Measurements from ENCODE around the gene VTN. TPM values are rescaled to one million over a fixed set of nuclear protein-coding genes. Genes with fewer than 3 reads are reported as not detected.

Gene VTN, protein sequence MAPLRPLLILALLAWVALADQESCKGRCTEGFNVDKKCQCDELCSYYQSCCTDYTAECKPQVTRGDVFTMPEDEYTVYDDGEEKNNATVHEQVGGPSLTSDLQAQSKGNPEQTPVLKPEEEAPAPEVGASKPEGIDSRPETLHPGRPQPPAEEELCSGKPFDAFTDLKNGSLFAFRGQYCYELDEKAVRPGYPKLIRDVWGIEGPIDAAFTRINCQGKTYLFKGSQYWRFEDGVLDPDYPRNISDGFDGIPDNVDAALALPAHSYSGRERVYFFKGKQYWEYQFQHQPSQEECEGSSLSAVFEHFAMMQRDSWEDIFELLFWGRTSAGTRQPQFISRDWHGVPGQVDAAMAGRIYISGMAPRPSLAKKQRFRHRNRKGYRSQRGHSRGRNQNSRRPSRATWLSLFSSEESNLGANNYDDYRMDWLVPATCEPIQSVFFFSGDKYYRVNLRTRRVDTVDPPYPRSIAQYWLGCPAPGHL
- total RNA-seq (1 to 10 TPM in 1 of 2 donors, under 1 TPM in 1; 0.50 to 1.6 TPM), polyA plus RNA-seq (ENCODE audit: insufficient read length in 6 of 6) (1 to 10 TPM in 2 of 6 donors, under 1 TPM in 4; 0.42 to 2.2 (median 0.94) TPM)
- long read RNA-seq, donor 1, result 0 reads
- long read RNA-seq, donor 2, result 0 reads
- long read RNA-seq, donor 3, result 0 reads
- long read RNA-seq, donor 4, partial matches to known transcripts, result 1 of 4 reads
- long read RNA-seq, donor 4, other reads (novel, unspliced or antisense), result 0 of 4 reads
- long read RNA-seq, donor 5, partial matches to known transcripts, result 0 of 1 reads
- long read RNA-seq, donor 5, other reads (novel, unspliced or antisense), result 0 of 1 reads
- long read RNA-seq, donor 6, partial matches to known transcripts, result 0 of 1 reads
- long read RNA-seq, donor 6, other reads (novel, unspliced or antisense), result 0 of 1 reads
- long read RNA-seq, donor 7, result 0 reads
- long read RNA-seq, donor 8, result 0 reads
- long read RNA-seq, donor 9, result 0 reads
- long read RNA-seq, donor 10, transcript VTN-201 (8 exons, 2,149 nt), result major isoform, 8 of 8 reads
- long read RNA-seq, donor 10, partial matches to known transcripts, result 0 of 8 reads
- long read RNA-seq, donor 10, other reads (novel, unspliced or antisense), result 0 of 8 reads
- long read RNA-seq, donor 11, result 0 reads
- long read RNA-seq, donor 12, partial matches to known transcripts, result 32 of 51 reads
- long read RNA-seq, donor 12, other reads (novel, unspliced or antisense), result 18 of 51 reads

DNA sequence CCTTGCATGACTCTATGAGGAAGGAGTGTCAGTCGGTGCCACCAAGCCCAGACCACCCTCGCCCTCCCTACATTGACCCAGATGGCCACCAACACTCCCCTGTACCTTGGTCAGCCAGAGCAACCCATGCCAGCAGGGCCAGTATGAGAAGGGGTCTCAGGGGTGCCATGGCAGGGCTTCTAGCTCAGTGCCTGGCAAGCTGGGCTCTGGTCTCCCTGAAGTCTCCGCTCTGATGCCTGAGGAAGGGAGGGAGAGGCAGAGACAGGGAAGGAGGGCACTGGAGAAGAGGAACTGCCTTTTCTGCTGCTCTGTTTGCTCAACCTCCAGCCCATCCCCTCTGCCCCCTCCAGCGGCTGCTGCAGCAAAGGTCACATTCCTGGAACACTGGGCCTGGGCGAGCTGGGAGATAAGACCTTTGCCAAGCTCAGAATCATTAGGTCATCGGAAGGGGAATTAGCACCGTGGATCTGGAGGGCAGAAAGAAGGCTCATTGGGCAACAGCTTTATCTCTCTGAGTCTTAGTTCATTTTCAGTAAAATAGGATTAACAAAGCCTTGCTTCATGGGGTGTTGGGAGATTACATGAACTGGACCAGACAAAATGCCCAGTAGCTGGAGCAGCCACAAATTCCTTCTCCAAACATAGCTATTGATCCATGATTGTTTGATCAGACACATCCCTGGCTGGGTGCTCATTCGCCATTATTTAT is at the start of gene VTN:
Gene VTN, minus strand, starts transcription at position 273 of the 709 bp plus-strand sequence. Its CDS starts 104 bp downstream, at position 169.
- Histone ChIP-seq H3K4me1 (peaks cover 7 to 32% of the 10 kb centered on the region in 2 donors), H3K27ac (peak within 1 kb of the TSS; percentile 37 to 58), H3K9me3 (no peaks in the 10 kb centered on the region), H3K36me3 (peaks cover 0 to 1% of the 10 kb centered on the region in 2 donors), H3K4me3 (peak within 1 kb of the TSS; percentile 21 to 49), H3K27me3 (peaks cover 0 to 37% of the 10 kb centered on the region in 2 donors)
- DNase-seq, result no peak
- TF ChIP-seq, protein P1, sequence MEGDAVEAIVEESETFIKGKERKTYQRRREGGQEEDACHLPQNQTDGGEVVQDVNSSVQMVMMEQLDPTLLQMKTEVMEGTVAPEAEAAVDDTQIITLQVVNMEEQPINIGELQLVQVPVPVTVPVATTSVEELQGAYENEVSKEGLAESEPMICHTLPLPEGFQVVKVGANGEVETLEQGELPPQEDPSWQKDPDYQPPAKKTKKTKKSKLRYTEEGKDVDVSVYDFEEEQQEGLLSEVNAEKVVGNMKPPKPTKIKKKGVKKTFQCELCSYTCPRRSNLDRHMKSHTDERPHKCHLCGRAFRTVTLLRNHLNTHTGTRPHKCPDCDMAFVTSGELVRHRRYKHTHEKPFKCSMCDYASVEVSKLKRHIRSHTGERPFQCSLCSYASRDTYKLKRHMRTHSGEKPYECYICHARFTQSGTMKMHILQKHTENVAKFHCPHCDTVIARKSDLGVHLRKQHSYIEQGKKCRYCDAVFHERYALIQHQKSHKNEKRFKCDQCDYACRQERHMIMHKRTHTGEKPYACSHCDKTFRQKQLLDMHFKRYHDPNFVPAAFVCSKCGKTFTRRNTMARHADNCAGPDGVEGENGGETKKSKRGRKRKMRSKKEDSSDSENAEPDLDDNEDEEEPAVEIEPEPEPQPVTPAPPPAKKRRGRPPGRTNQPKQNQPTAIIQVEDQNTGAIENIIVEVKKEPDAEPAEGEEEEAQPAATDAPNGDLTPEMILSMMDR (IDR thresholded peaks at IDR 0.05), result no peak
- ATAC-seq, result peak; percentile 30
- intact Hi-C loops (cut with DNase I), result no loop called here

DNA sequence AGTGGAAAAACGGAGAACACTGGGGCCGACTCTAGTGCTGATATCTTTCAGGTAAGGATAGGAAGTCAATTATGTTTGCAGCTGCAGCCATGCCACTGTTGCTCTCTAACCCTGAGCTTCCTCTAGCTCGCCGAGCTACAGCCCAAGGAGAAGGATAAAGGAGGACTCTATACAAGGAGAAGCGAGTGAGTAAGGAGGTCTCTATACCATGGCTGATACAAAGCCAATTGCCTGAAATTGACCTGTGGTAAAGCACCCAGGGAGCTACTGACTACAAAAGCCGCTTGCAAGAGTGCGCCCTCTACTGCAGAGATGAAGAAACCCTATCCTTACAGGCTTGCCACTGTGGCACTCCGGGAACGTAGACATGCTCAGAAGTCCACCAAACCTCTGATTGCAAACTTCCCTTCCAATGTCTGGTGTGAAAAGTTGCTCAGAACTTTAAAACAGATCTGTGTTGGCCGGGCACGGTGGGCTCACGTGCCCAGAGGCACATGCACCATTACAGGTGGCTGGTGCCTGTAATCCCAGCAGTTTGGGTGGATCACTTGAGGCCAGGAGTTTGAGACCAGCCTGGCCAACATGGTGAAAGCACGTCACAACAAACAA is 46.7 kb upstream of the VTN start:
- no peak overlapping the region for H3K27ac ChIP-seq
- no peaks in the 10 kb centered on the region for H3K36me3 ChIP-seq
- H3K27me3 ChIP-seq, result no peaks in the 10 kb centered on the region
- ATAC-seq (peak; percentile 94), DNase-seq (peak in 2 of 4 donors; percentile 33 to 53)
- H3K4me3 ChIP-seq, result no peak overlapping the region
- intact Hi-C loops (cut with DNase I), result no loop called here
- H3K4me1 ChIP-seq, result peaks cover 0 to 6% of the 10 kb centered on the region in 2 donors
- no peaks in the 10 kb centered on the region for H3K9me3 ChIP-seq
- TF ChIP-seq, protein P1 (IDR thresholded peaks at IDR 0.05), result peak; percentile 62 to 63

DNA sequence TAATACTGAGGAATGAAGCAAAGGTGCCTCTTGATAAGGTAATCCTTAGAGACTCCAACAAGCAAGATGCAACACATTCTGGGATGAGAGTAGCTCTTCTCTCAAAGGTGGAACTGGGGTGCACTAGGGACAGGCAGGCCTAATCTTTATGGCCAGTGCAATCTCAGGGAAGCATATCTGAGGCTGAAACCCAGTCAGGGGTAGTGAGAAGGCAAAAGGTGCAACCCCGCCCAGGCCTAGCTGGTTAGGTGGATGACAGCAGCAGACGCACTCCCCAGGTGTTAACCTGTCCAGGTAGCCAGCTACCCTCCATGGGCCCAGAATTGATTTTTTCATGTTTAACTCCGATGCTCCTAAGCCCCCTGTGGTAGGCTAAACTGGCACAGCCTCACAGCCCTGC is 45.8 kb upstream of the VTN start:
- H3K9me3 ChIP-seq, result no peaks in the 10 kb centered on the region
- H3K27me3 ChIP-seq, result no peaks in the 10 kb centered on the region
- H3K36me3 ChIP-seq, result no peaks in the 10 kb centered on the region
- no peak for DNase-seq
- TF ChIP-seq, protein P1 (IDR thresholded peaks at IDR 0.05), result no peak
- H3K4me3 ChIP-seq, result no peak overlapping the region
- H3K4me1 ChIP-seq, result peaks cover 0 to 6% of the 10 kb centered on the region in 2 donors
- no peak overlapping the region for H3K27ac ChIP-seq
- ATAC-seq, result no peak
- intact Hi-C loops (cut with DNase I), result no loop called here

DNA sequence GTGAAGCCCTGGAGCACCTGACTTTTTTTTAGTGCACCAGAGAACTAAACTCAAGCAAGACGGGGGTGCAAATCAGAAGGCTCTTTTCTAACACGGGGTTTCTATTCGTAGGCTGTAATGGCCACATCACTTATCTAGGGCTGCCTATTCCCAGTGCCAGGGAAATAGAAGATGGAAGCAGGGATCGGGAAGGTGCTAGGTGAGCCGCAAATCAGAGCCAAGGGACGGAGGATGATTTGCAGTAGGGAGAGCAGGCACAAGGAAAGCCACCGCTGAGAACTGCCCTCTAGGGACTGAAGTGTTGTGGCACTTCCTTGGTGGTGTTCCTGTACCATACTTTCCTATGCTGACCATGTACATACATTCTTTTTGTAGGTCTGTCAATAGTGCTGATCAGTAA is 43.7 kb upstream of the VTN start:
- Histone ChIP-seq H3K4me1 (peaks cover 0 to 6% of the 10 kb centered on the region in 2 donors), H3K27ac (no peak overlapping the region), H3K27me3 (no peaks in the 10 kb centered on the region), H3K9me3 (no peaks in the 10 kb centered on the region), H3K36me3 (no peaks in the 10 kb centered on the region), H3K4me3 (no peak overlapping the region)
- intact Hi-C loops (cut with DNase I), result no loop called here
- ATAC-seq, result no peak
- TF ChIP-seq, protein P1 (IDR thresholded peaks at IDR 0.05), result no peak
- no peak for DNase-seq

Data from left lung (tissue), 14 donors.